Upper lobe of left lung (tissue), 6 donors: ENCODE measurements around the gene PAGR1. TPM values are rescaled to one million over a fixed set of nuclear protein-coding genes. Genes with fewer than 3 reads are reported as not detected.
A peak's percentile ranks its signal among the peaks of the same experiment; 100 is the strongest.
"Not testable (repeated sequence)": the region's sequence is repeated elsewhere in the genome, so short reads cannot be mapped to it uniquely, and the experiment has no call there.

Experiments used
- ATAC-seq, 2 donors: fragments of 200-7000 bp; cut with Tn5 transposase; one replicate each; pipeline ENCODE4 v1.9.1; 2022; ENCODE audit warnings: mild to moderate bottlenecking in 2 of 2, moderate library complexity in 2 of 2; ENCODE audit not compliant: low FRiP score in 2 of 2
- DNase-seq, 2 donors: peaks; one replicate each; pipeline ENCODE4 v3.0.0-alpha.2; 2019 to 2020
- H3K27ac ChIP-seq, 4 donors: fragments of 200-600 bp; sonication (generic); one replicate each; pipeline ENCODE4 v1.5.1; 2016 to 2019
- H3K27me3 ChIP-seq, 4 donors: fragments of 200-600 bp; sonication (generic); one replicate each; pipeline ENCODE4 v1.5.1; 2017 to 2019
- H3K36me3 ChIP-seq, 4 donors: fragments of 200-600 bp; sonication (generic); one replicate each; pipeline ENCODE4 v1.5.1; 2016 to 2019
- H3K4me1 ChIP-seq, 4 donors: fragments of 200-600 bp; sonication (generic); one replicate each; pipeline ENCODE4 v1.5.1; 2018 to 2019
- H3K4me3 ChIP-seq, 4 donors: fragments of 200-600 bp; sonication (generic); one replicate each; pipeline ENCODE4 v1.5.1; 2017 to 2019; ENCODE audit warnings: mild to moderate bottlenecking in 2 of 4, moderate library complexity in 1 of 4
- H3K9me3 ChIP-seq, 4 donors: fragments of 200-600 bp; sonication (generic); one replicate each; pipeline ENCODE4 v1.5.1; 2018 to 2019
- EP300 ChIP-seq, 4 donors: sonication (generic); formaldehyde crosslinking; IDR thresholded peaks; one replicate each; pipeline ENCODE4 v1.5.1; 2017; ENCODE audit warnings: antibody characterized with exemption in 4 of 4, control low read depth in 2 of 4
- POLR2A ChIP-seq, 4 donors: fragments of 450-650 bp; IDR thresholded peaks; one replicate each; pipeline ENCODE4 v1.5.1; 2016 to 2017; ENCODE audit warnings: antibody characterized with exemption in 4 of 4, mild to moderate bottlenecking in 2 of 4
- POLR2AphosphoS5 ChIP-seq, 2 donors: sonication (generic); formaldehyde crosslinking; IDR thresholded peaks; one replicate each; pipeline ENCODE4 v1.5.1; 2017; ENCODE audit warnings: antibody characterized with exemption in 2 of 2
- WGBS, 2 donors: methylation state at CpG; one replicate each; pipeline ENCODE4 v1.1.5; 2017 to 2018; 5-methylcytosine and 5-hydroxymethylcytosine counted together
- total RNA-seq, 6 donors: library from RNA; depleted of rRNA in 4 of 6; stranded (reverse); fragments of >200 nt in 4 of 6; gene quantifications; one replicate each; pipeline versions ENCODE4 v1.1.0 to v1.2.1, GENCODE V29; 2016 to 2021
- TF ChIP-seq, protein P1 (sequence below), 6 experiments: fragments of 450-650 bp in 4 of 6; fragments of 200-600 bp in 2 of 6; sonication (generic) in 2 of 6; IDR thresholded peaks; one replicate each; pipeline ENCODE4 v1.5.1; 2016 to 2019; ENCODE audit warnings: antibody characterized with exemption in 6 of 6
- donor health status: DM: no; HTN: no; CAD: no; lungs with moderate emphysema.
- donor health status: DM: no; HTN: yes; CAD: no; lungs with severe emphysema.

Gene PAGR1
- total RNA-seq, 6 donors from 2014 or later, result 22.6 to 49.5 (median 34.6) TPM

DNA sequence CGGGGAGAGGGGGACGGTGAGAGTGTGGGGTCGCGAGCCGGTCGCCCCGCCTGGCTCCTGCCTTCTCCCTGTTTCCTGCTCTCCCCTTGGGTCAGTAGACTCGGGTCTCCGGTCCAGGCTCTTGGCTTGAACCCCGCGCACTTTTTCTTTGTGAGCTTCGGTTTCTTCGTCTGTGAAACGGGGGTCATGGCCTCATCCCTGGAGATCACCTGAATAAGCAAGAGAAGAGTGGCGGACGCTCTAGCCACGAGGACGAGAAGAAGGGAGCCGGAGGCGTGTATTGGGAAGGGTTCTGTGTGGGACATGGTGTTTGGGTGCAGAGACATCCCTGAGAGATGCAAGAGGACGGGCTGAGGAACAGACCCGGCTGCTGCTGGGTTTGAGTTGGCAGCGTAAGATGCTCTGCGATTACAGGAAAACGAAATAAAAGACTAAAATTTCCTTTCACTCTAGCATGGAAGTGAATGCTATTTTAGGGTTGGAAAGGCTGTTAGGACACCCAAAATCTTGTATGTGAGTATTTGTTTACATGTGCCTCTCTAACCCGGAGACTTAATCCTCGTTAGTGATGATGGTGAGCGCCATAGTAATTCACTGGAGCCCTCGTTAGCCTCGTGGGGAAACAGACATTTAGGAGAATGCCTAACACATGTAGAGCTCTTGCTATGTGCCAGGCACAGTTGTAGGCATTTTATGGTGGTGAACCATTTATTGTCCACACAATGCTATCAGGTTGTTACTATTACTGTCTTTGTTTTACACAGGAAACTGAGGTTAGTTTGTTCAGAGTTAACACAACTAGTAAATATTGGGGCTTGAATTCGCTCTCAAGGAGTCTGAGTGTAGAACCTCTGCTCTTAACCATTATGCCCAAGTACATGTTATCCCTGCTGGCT lies 24.8 kb upstream of the PAGR1 start:
- TF ChIP-seq, protein P1, sequence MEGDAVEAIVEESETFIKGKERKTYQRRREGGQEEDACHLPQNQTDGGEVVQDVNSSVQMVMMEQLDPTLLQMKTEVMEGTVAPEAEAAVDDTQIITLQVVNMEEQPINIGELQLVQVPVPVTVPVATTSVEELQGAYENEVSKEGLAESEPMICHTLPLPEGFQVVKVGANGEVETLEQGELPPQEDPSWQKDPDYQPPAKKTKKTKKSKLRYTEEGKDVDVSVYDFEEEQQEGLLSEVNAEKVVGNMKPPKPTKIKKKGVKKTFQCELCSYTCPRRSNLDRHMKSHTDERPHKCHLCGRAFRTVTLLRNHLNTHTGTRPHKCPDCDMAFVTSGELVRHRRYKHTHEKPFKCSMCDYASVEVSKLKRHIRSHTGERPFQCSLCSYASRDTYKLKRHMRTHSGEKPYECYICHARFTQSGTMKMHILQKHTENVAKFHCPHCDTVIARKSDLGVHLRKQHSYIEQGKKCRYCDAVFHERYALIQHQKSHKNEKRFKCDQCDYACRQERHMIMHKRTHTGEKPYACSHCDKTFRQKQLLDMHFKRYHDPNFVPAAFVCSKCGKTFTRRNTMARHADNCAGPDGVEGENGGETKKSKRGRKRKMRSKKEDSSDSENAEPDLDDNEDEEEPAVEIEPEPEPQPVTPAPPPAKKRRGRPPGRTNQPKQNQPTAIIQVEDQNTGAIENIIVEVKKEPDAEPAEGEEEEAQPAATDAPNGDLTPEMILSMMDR (IDR thresholded peaks at IDR 0.05), result no peak
- no peak for TF ChIP-seq POLR2A (IDR thresholded peaks at IDR 0.05)
- TF ChIP-seq POLR2AphosphoS5 (IDR thresholded peaks at IDR 0.05), result no peak
- TF ChIP-seq EP300 (IDR thresholded peaks at IDR 0.05), result no peak
- Histone ChIP-seq H3K27me3 (no peaks in the 10 kb centered on the region), H3K36me3 (no peaks in the 10 kb centered on the region), H3K4me1 (peaks cover 15 to 24% (median 17%) of the 10 kb centered on the region in 4 donors), H3K27ac (peak overlapping the region in 3 of 4 donors; percentile 54 to 90 (median 90)), H3K4me3 (peak overlapping the region; percentile 83 to 89 (median 86)), H3K9me3 (no peaks in the 10 kb centered on the region)
- WGBS, 2 donors, result 3 to 4% methylated on average over 27 of the region's 31 CpGs
- ATAC-seq, result peak in 1 of 2 donors; percentile 26
- no peak for DNase-seq

DNA sequence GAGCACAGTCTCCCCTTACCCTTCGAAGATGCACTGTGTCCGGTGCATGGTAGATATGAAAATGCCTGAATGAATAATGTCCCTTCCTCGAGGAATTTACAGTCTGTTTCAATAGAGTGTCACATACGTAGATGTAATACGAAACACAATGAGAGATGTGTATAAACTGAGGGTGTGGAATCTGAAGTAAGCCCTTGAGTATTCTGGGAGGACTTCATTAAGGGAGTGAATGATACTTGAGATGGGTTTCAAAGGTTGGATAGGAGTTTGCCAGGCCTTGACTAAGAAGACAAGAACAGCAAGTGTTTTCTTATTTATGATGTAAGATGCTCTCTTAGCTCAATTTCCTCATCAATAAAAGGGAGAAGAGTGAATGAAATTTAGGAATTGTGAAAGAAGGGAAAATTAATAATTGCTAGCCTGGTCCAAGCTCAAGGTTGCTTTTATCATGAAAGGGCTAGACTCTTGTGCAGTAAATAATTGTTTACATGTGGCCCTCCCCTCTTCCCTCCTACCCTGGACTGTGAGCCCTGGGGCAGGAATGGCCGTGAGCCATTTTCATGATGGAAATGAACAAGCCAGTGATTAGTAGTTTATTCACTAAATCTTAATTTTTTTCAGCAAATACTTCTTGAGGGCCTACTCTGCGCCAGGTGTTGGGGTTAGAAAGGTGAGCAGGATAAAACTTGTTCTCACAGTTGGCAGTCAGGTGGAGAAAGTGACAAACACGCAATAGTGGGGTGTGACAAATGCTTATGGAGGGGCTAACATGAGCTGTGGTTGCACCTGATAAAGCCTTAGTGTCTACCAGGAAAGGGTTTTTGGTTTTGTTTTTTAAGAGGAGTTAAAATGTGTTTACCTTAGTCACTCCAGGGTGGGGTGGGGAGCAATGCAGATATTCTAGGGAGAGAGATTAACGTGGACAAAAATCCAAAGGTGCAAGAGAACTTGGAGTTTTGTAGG lies 23.8 kb upstream of the PAGR1 start:
- no peak for DNase-seq
- H3K4me1 ChIP-seq, result peaks cover 15 to 24% (median 17%) of the 10 kb centered on the region in 4 donors
- H3K27me3 ChIP-seq, result no peaks in the 10 kb centered on the region
- no peak for ATAC-seq
- H3K4me3 ChIP-seq, result peak overlapping the region in 2 of 4 donors; percentile 83 to 86
- H3K9me3 ChIP-seq, result no peaks in the 10 kb centered on the region
- no peak overlapping the region for H3K27ac ChIP-seq
- no peak for TF ChIP-seq EP300 (IDR thresholded peaks at IDR 0.05)
- no peak for TF ChIP-seq POLR2AphosphoS5 (IDR thresholded peaks at IDR 0.05)
- no peak for TF ChIP-seq POLR2A (IDR thresholded peaks at IDR 0.05)
- TF ChIP-seq, protein P1 (IDR thresholded peaks at IDR 0.05), result no peak
- peaks cover 0 to 2% (median under 1%) of the 10 kb centered on the region in 4 donors for H3K36me3 ChIP-seq
- WGBS, 2 donors, result 69 to 74% methylated on average over 9 of the region's 9 CpGs

DNA sequence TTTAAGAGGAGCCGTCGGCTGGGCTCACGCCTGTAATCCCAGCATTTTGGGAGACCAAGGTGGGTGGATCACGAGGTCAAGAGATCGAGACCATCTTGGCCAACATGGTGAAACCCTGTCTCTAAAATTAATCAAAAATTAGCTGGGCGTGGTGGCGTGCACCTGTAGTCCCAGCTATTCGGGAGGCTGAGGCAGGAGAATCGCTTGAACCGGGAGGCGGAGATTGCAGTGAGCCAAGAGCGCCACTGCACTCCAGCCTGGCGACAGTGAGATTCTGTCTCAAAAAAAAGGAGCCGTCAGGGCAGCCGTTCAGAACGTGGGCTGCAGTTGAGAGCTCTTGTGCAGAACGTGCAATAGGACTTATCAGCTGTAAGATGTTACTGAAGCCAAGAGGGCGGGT lies 22.8 kb upstream of the PAGR1 start:
- not testable (repeated sequence) for H3K4me3 ChIP-seq, H3K27ac ChIP-seq, H3K9me3 ChIP-seq, H3K27me3 ChIP-seq, H3K36me3 ChIP-seq, DNase-seq, ATAC-seq
- WGBS, 2 donors, result 90% methylated on average over 18 of the region's 18 CpGs
- peaks cover 15 to 24% (median 17%) of the 10 kb centered on the region in 4 donors for H3K4me1 ChIP-seq

GRCh38 chr16:29794231-29794710 lies 21.7 kb upstream of the PAGR1 start:
- peaks cover 4 to 20% (median 18%) of the 10 kb centered on the region in 4 donors for H3K36me3 ChIP-seq
- 96 to 99% methylated on average over 3 of the region's 3 CpGs for WGBS, 2 donors
- ATAC-seq, result no peak
- no peaks in the 10 kb centered on the region for H3K27me3 ChIP-seq
- H3K9me3 ChIP-seq, result no peaks in the 10 kb centered on the region
- H3K4me3 ChIP-seq, result no peak overlapping the region
- DNase-seq, result no peak
- TF ChIP-seq EP300 (IDR thresholded peaks at IDR 0.05), result no peak
- TF ChIP-seq POLR2AphosphoS5 (IDR thresholded peaks at IDR 0.05), result no peak
- TF ChIP-seq POLR2A (IDR thresholded peaks at IDR 0.05), result no peak
- TF ChIP-seq, protein P1 (IDR thresholded peaks at IDR 0.05), result no peak
- H3K27ac ChIP-seq, result no peak overlapping the region
- H3K4me1 ChIP-seq, result peaks cover 15 to 22% (median 17%) of the 10 kb centered on the region in 4 donors
